WTC11 (cell line): ENCODE measurements around the gene AURKA.

Source experiments
- JUN ChIP-seq: sonication (generic); formaldehyde crosslinking; IDR thresholded peaks from 2 replicates; pipeline ENCODE4 v1.8.0; 2023; ENCODE audit warnings: mild to moderate bottlenecking, missing genetic modification reagents
- TF ChIP-seq, protein P1 (sequence below): sonication (generic); formaldehyde crosslinking; IDR thresholded peaks from 2 replicates; pipeline ENCODE4 v1.8.1; 2023; ENCODE audit warnings: mild to moderate bottlenecking, missing genetic modification reagents, moderate library complexity

DNA sequence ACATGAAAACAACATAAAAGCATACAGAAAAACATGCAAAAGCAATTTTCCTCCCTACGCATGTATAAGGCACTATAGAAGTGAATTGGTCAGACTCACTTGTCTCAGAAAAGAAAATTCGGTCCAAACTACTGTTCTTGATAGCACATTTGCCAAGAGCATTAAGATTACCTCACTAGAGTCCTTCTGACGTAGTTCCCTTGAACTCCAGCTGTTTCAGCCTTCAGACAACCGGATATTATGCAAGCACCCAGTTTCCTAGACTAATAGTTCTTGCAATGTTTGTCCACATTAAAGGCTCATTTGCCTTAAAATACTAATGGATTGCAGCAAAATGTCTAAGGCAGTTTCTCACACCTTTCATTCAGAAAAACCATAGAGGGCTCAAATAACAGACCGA is 17.5 kb upstream of the AURKA start:
- TF ChIP-seq, protein P1, sequence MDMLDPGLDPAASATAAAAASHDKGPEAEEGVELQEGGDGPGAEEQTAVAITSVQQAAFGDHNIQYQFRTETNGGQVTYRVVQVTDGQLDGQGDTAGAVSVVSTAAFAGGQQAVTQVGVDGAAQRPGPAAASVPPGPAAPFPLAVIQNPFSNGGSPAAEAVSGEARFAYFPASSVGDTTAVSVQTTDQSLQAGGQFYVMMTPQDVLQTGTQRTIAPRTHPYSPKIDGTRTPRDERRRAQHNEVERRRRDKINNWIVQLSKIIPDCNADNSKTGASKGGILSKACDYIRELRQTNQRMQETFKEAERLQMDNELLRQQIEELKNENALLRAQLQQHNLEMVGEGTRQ (CRISPR knock-in tag) = no peak
- TF ChIP-seq JUN (CRISPR knock-in tag) = no peak
